ENCODE data around the gene FGF14. TPM values are rescaled to one million over a fixed set of nuclear protein-coding genes. Genes with fewer than 3 reads are reported as not detected.
"Not testable (repeated sequence)": the region's sequence is repeated elsewhere in the genome, so short reads cannot be mapped to it uniquely, and the experiment has no call there.

Gene FGF14
- total RNA-seq, 4 donors from 2014 or later: 0.28 to 2.3 (median 0.35) TPM; not detected in 1

DNA sequence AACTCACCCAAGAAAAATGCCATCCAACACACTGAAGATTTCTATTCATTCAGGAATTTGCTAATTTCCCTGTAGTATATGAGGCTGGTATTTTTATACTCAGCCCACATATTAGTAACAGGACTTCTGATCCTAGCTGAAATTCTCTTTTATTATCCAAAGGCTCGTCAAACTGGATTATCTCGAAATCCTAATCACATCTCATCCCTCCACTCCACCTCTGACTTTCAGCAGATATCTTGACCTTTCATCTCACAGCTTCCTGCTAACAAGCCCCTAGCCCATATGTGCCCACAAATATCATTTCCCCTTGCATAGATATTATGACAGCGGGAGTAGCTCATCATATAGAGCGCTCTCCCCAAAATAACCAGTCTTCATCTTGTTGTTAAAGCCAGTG is 279.7 kb downstream of the FGF14 start:
- no peaks in the 10 kb centered on the region for H3K36me3 ChIP-seq
- TF ChIP-seq POLR2A (IDR thresholded peaks at IDR 0.05): no peak
- TF ChIP-seq, protein P1, sequence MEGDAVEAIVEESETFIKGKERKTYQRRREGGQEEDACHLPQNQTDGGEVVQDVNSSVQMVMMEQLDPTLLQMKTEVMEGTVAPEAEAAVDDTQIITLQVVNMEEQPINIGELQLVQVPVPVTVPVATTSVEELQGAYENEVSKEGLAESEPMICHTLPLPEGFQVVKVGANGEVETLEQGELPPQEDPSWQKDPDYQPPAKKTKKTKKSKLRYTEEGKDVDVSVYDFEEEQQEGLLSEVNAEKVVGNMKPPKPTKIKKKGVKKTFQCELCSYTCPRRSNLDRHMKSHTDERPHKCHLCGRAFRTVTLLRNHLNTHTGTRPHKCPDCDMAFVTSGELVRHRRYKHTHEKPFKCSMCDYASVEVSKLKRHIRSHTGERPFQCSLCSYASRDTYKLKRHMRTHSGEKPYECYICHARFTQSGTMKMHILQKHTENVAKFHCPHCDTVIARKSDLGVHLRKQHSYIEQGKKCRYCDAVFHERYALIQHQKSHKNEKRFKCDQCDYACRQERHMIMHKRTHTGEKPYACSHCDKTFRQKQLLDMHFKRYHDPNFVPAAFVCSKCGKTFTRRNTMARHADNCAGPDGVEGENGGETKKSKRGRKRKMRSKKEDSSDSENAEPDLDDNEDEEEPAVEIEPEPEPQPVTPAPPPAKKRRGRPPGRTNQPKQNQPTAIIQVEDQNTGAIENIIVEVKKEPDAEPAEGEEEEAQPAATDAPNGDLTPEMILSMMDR (IDR thresholded peaks at IDR 0.05): no peak
- DNase-seq: no peak
- H3K4me3 ChIP-seq: no peak overlapping the region
- H3K27ac ChIP-seq: no peak overlapping the region
- no peaks in the 10 kb centered on the region for H3K27me3 ChIP-seq
- no peaks in the 10 kb centered on the region for H3K9me3 ChIP-seq
- no peaks in the 10 kb centered on the region for H3K4me1 ChIP-seq

DNA sequence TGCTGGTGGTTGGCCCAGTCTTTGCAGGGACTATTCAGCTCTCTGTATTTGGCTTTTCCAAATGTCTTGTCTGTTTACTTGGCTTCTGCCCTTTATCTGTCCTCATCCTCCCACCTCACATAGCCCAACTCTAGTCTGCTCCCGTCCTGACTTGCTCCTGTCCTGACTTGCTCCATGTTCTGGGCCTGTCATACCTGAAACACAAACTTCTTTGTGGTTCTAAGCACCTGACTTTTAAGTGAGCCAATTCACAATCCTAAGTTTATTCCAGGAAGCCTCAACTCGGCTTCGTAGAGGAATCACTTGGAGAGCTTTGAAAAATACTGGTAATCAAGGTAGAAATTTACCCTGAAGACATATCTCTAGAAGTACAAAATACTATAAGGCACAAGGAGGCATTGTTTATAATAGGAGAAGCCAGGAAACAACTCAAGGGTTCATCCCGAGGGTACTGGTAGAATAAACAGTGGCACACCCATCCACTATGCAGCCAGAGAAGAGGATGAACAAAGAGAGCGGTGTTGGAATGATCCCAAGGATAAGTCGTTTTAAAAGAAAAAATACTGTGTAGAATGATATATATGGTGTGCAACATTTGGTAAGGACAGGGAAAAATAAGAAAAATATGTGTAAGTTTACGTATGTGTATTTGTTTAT is 284.5 kb downstream of the FGF14 start:
- H3K4me1 ChIP-seq: no peaks in the 10 kb centered on the region
- H3K27me3 ChIP-seq: no peaks in the 10 kb centered on the region
- no peaks in the 10 kb centered on the region for H3K36me3 ChIP-seq
- H3K27ac ChIP-seq: no peak overlapping the region
- TF ChIP-seq POLR2A (IDR thresholded peaks at IDR 0.05): no peak
- TF ChIP-seq, protein P1 (IDR thresholded peaks at IDR 0.05): no peak
- no peak overlapping the region for H3K4me3 ChIP-seq
- no peaks in the 10 kb centered on the region for H3K9me3 ChIP-seq
- no peak for DNase-seq

DNA sequence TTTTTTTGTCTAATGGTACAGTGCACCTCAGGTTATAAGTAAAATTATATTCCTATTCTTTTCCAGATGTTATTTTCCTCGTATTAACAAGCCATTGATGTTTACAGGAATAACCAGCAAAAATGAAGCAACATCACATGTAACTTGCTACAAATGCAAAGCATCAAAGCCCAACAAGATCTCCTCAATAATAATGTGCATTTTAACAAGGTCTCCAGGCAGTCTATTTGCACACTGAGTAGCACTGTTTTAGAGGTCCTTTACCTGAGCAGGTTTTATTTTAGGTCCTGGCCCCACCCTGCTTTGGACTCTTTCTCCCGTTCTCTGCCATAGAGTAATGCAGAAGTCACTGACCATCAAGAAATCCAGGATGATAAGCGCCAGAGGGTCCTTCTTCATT is 298.4 kb downstream of the FGF14 start:
- Histone ChIP-seq H3K4me1 (no peaks in the 10 kb centered on the region), H3K4me3 (no peak overlapping the region), H3K27me3 (no peaks in the 10 kb centered on the region), H3K9me3 (no peaks in the 10 kb centered on the region), H3K36me3 (no peaks in the 10 kb centered on the region), H3K27ac (no peak overlapping the region)
- no peak for TF ChIP-seq POLR2A (IDR thresholded peaks at IDR 0.05)
- TF ChIP-seq, protein P1 (IDR thresholded peaks at IDR 0.05): no peak
- DNase-seq: no peak

DNA sequence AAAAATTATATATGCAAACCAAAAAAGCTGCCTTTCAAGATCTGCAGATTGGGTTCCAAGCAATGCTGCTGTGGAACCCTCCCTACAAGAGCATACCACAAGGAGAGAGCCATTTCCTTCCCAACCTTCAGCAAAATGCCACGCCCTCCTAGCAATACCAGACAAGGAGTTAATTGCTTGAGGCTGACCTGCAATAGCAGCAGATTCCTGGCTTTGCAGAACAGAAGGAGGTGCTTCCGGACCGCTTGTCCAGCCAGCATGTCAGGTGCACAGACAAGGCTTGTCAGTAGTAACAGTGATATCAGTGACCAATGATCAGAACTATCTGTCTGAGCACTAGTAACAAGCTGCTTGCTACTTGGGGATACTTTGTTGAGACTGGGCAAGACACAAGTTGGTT is 301.6 kb downstream of the FGF14 start:
- no peak for TF ChIP-seq POLR2A (IDR thresholded peaks at IDR 0.05)
- TF ChIP-seq, protein P1 (IDR thresholded peaks at IDR 0.05): no peak
- H3K4me3 ChIP-seq: no peak overlapping the region
- no peaks in the 10 kb centered on the region for H3K27me3 ChIP-seq
- no peaks in the 10 kb centered on the region for H3K4me1 ChIP-seq
- no peaks in the 10 kb centered on the region for H3K9me3 ChIP-seq
- H3K27ac ChIP-seq: no peak overlapping the region
- H3K36me3 ChIP-seq: no peaks in the 10 kb centered on the region
- DNase-seq: no peak

DNA sequence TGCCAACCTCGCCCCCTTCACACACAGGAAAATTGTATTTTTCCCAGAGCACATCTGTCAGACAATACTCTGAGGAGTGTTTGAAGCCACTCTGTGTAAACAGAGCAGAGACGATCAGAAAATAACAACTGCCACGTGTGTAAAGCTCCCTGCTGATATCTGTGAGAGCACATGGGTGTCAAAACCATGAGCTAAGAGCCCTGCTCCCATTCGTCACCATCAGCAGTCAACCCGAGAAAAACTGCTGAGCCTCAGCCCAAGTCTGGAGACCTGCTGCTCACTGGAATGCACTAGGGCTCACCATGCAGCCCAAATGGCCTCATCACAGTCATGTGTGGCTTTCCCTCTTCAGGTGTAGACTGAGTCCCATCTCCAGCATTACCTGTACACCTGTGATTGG is 304.1 kb downstream of the FGF14 start:
- H3K27ac ChIP-seq: no peak overlapping the region
- no peaks in the 10 kb centered on the region for H3K9me3 ChIP-seq
- no peaks in the 10 kb centered on the region for H3K27me3 ChIP-seq
- H3K36me3 ChIP-seq: no peaks in the 10 kb centered on the region
- no peak overlapping the region for H3K4me3 ChIP-seq
- TF ChIP-seq, protein P1 (IDR thresholded peaks at IDR 0.05): no peak
- TF ChIP-seq POLR2A (IDR thresholded peaks at IDR 0.05): no peak
- H3K4me1 ChIP-seq: no peaks in the 10 kb centered on the region
- DNase-seq: no peak

DNA sequence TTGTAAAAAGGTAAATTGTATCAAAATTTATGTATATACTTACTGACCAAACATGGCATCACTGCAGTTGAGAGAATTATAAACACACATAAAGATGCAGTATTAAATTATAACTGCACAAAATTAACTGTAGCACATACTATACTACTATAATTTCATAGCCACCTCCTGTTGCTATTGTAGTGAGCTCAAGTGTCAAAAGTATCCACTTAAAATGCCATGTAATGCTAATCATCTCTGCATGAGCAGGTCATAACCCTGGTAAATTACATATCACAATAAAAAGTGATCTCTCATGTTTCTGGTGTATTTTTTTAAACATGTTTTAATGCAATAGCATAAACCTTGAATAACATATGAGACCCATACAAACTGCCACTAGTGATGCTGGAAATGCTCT is 308.6 kb downstream of the FGF14 start:
- H3K9me3 ChIP-seq, H3K36me3 ChIP-seq, DNase-seq, H3K27ac ChIP-seq, H3K4me1 ChIP-seq, H3K4me3 ChIP-seq, H3K27me3 ChIP-seq: not testable (repeated sequence)

Data from Peyer's patch (tissue), 4 donors.